ENCODE results near the gene OR2AG1.
A peak's percentile ranks its signal among the peaks of the same experiment; 100 is the strongest.
"Not testable (repeated sequence)": the region's sequence is repeated elsewhere in the genome, so short reads cannot be mapped to it uniquely, and the experiment has no call there.

Gene OR2AG1

GRCh38 chr11:6778518-6778917 is 4.3 kb upstream of the OR2AG1 start:
- no peak for TF ChIP-seq CTCF (IDR thresholded peaks at IDR 0.05; ENCODE audit: control extremely low read depth, extremely low read depth, low read depth, missing control alignments)
- DNase-seq (ENCODE audit: extremely low spot score): no peak
- POLR2A ChIA-PET: no interaction called here
- CTCF ChIA-PET: interaction anchor here (1.6 to 2.2 kb wide), 2 partner anchors 20 to 34 kb away, joined by 4 to 7 read pairs; no protein-coding TSS in a partner anchor

GRCh38 chr11:6780829-6781228 is 2.0 kb upstream of the OR2AG1 start:
- no peak for TF ChIP-seq CTCF (IDR thresholded peaks at IDR 0.05; ENCODE audit: control extremely low read depth, extremely low read depth, low read depth, missing control alignments)
- POLR2A ChIA-PET: no interaction called here
- no peak for DNase-seq (ENCODE audit: extremely low spot score)
- CTCF ChIA-PET: interaction anchor here (1.0 to 1.7 kb wide), 4 partner anchors 11 to 42 kb away, joined by 3 to 6 read pairs (median 4); no protein-coding TSS in a partner anchor

- ChIA-PET POLR2A (no interaction called here), CTCF (interaction anchor here (1.3 to 2.2 kb wide), 3 partner anchors 10 to 22 kb away, joined by 3 to 6 read pairs (median 5); no protein-coding TSS in a partner anchor)
- no peak for DNase-seq (ENCODE audit: extremely low spot score)
- TF ChIP-seq CTCF (IDR thresholded peaks at IDR 0.05; ENCODE audit: control extremely low read depth, extremely low read depth, low read depth, missing control alignments): no peak
These were observed 7.7 kb downstream of the OR2AG1 start for GRCh38 chr11:6790546-6790945.

DNA sequence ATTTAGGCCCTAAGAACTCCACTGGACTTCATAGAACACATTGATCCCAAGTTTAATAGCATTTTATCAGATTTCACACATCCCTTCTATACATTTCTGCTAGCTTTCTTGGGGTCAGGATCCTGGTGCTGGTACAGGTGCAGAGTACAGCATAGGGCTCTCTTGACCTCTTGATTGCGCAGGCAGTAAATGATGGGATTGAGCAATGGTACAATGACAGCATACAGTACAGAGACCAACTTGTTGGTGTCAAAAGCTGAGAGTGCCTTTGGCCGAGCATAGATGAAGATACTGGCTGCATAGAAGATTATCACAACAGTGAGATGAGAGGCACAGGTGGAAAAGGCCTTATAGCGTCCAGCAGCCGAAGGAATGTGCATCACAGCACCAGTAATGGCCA is 11.8 kb downstream of the OR2AG1 start:
- POLR2A ChIA-PET: no interaction called here
- CTCF ChIA-PET: interaction anchor here (1.1 to 9.1 kb wide), 4 partner anchors 12 to 34 kb away, joined by 3 to 59 read pairs (median 6); no protein-coding TSS in a partner anchor

GRCh38 chr11:6799402-6799801 is 16.6 kb downstream of the OR2AG1 start, which contains the start of gene OR6A2:
Gene OR6A2 (minus strand): TSS chr11:6799689. CDS start chr11:6795708, 3,981 bp downstream.
- ChIA-PET POLR2A (no interaction called here), CTCF (interaction anchor here (1.0 to 9.1 kb wide), 2 partner anchors 12 to 17 kb away, joined by 3 to 59 read pairs; partner anchors contain the start of gene OR2AG1)
- no peak for TF ChIP-seq CTCF (IDR thresholded peaks at IDR 0.05; ENCODE audit: control extremely low read depth, extremely low read depth, low read depth, missing control alignments)
- DNase-seq (ENCODE audit: extremely low spot score): no peak

More for the DNA sequence above, 11.8 kb downstream of the OR2AG1 start:
- no peak for DNase-seq (ENCODE audit: extremely low spot score)
- no peak for TF ChIP-seq CTCF (IDR thresholded peaks at IDR 0.05; ENCODE audit: control extremely low read depth, extremely low read depth, low read depth, missing control alignments)

DNA sequence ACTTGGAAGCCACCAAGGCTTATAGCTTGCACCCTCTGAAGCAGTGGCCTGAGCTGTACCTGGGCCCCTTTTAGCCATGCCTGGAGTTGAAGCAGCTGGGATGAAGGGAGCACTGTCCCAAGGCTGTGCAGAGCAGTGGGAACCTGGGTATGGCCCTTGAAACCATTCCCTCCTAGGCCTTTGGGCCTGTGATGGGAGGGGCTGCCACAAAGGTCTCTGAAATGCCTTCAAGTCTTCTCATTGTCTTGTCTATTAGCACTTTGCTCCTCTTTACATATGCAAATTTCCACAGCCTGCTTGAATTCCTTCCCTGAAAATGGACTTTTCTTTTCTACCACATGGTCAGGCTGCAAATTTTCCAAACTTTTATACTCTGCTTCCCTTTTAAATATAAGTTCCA is 18.3 kb downstream of the OR2AG1 start:
- DNase-seq (ENCODE audit: extremely low spot score); POLR2A ChIA-PET: not testable (repeated sequence)
- CTCF ChIA-PET: interaction anchor here (2.0 to 9.1 kb wide), 2 partner anchors 10 to 46 kb away, joined by 4 to 59 read pairs; no protein-coding TSS in a partner anchor

- ChIA-PET POLR2A (no interaction called here), CTCF (interaction anchor here (0.6 to 4.2 kb wide), 67 partner anchors 9 to 884 kb away, joined by 3 to 59 read pairs (median 4); partner anchors contain the start of genes NLRP14, OR10A2, OR10A5 and OR2AG1)
- DNase-seq (ENCODE audit: extremely low spot score): peak; percentile 73
- peak; percentile 84 for TF ChIP-seq CTCF (IDR thresholded peaks at IDR 0.05; ENCODE audit: control extremely low read depth, extremely low read depth, low read depth, missing control alignments)
These were observed 29.7 kb downstream of the OR2AG1 start for GRCh38 chr11:6812390-6813005.

All from GM10248 (cell line).